ENCODE data around the gene HSF4.

GRCh38 chr16:67185651-67186134 lies 21.1 kb downstream of the HSF4 start:
- TF ChIP-seq POLR2A (IDR thresholded peaks at IDR 0.05) (no peak), POLR2AphosphoS5 (IDR thresholded peaks at IDR 0.05) (no peak), CTCF (IDR thresholded peaks at IDR 0.05) (no peak)

Measured in transverse colon (tissue), 4 donors.